Measurements from ENCODE around the gene ATXN1.
A peak's percentile ranks its signal among the peaks of the same experiment; 100 is the strongest.
"Not testable (repeated sequence)": the region's sequence is repeated elsewhere in the genome, so short reads cannot be mapped to it uniquely, and the experiment has no call there.

Gene ATXN1

GRCh38 chr6:16702627-16703378, 58.5 kb downstream of the ATXN1 start:
- DNase-seq (ENCODE audit: low read depth in 3 of 3, low spot score in 1 of 3): not testable (repeated sequence)

GRCh38 chr6:16700916-16701234, 60.4 kb downstream of the ATXN1 start:
- DNase-seq (ENCODE audit: low read depth in 3 of 3, low spot score in 1 of 3): no peak

- DNase-seq (ENCODE audit: low read depth in 3 of 3, low spot score in 1 of 3): no peak
Measured at GRCh38 chr6:16700202-16700915, 60.9 kb downstream of the ATXN1 start.

GRCh38 chr6:16698997-16699868, 62.0 kb downstream of the ATXN1 start:
- DNase-seq (ENCODE audit: low read depth in 3 of 3, low spot score in 1 of 3): no peak

GRCh38 chr6:16698162-16698533, 63.1 kb downstream of the ATXN1 start:
- no peak for DNase-seq (ENCODE audit: low read depth in 3 of 3, low spot score in 1 of 3)

GRCh38 chr6:16697437-16698161, 63.7 kb downstream of the ATXN1 start:
- no peak for DNase-seq (ENCODE audit: low read depth in 3 of 3, low spot score in 1 of 3)

- no peak for DNase-seq (ENCODE audit: low read depth in 3 of 3, low spot score in 1 of 3)
Measured at GRCh38 chr6:16696496-16696895, 64.8 kb downstream of the ATXN1 start.

- no peak for DNase-seq (ENCODE audit: low read depth in 3 of 3, low spot score in 1 of 3)
Measured at GRCh38 chr6:16694781-16695578, 66.3 kb downstream of the ATXN1 start.

- DNase-seq (ENCODE audit: low read depth in 3 of 3, low spot score in 1 of 3): no peak
Measured at GRCh38 chr6:16691324-16691723, 69.9 kb downstream of the ATXN1 start.

GRCh38 chr6:16690608-16691142, 70.6 kb downstream of the ATXN1 start:
- no peak for DNase-seq (ENCODE audit: low read depth in 3 of 3, low spot score in 1 of 3)

- no peak for DNase-seq (ENCODE audit: low read depth in 3 of 3, low spot score in 1 of 3)
Measured at GRCh38 chr6:16689788-16690607, 71.3 kb downstream of the ATXN1 start.

- no peak for DNase-seq (ENCODE audit: low read depth in 3 of 3, low spot score in 1 of 3)
Measured at GRCh38 chr6:16688984-16689636, 72.2 kb downstream of the ATXN1 start.

GRCh38 chr6:16688436-16688835, 72.8 kb downstream of the ATXN1 start:
- no peak for DNase-seq (ENCODE audit: low read depth in 3 of 3, low spot score in 1 of 3)

- DNase-seq (ENCODE audit: low read depth in 3 of 3, low spot score in 1 of 3): no peak
Measured at GRCh38 chr6:16687045-16687444, 74.2 kb downstream of the ATXN1 start.

- DNase-seq (ENCODE audit: low read depth in 3 of 3, low spot score in 1 of 3): peak in 2 of 3 donors; percentile 30 to 68
Measured at GRCh38 chr6:16684896-16685554, 76.2 kb downstream of the ATXN1 start.

GRCh38 chr6:16684195-16684689, 77.0 kb downstream of the ATXN1 start:
- no peak for DNase-seq (ENCODE audit: low read depth in 3 of 3, low spot score in 1 of 3)

GRCh38 chr6:16683641-16684194, 77.5 kb downstream of the ATXN1 start:
- DNase-seq (ENCODE audit: low read depth in 3 of 3, low spot score in 1 of 3): no peak

All from stimulated activated CD4-positive, alpha-beta T cell treated with anti-CD3 and anti-CD28 coated beads, TNF-alpha, amount 100 ng/mL, for 1 hour (primary cell).